Panc1 (cell line): ENCODE measurements around the gene CORO2A.

ENCODE experiments used
- TCF7L2 ChIP-seq: IDR thresholded peaks from 2 replicates; pipeline ENCODE4 v1.6.1; 2011; ENCODE audit warnings: mild to moderate bottlenecking, low read depth, low read length, inconsistent platforms
- TF ChIP-seq, protein P1 (sequence below): fragments of 450-650 bp; IDR thresholded peaks from 2 replicates; pipeline ENCODE4 v1.5.1; 2017; ENCODE audit warnings: mild to moderate bottlenecking

GRCh38 chr9:98083566-98084183 lies 108.8 kb downstream of the CORO2A start:
- TF ChIP-seq TCF7L2, result no peak
- TF ChIP-seq, protein P1, sequence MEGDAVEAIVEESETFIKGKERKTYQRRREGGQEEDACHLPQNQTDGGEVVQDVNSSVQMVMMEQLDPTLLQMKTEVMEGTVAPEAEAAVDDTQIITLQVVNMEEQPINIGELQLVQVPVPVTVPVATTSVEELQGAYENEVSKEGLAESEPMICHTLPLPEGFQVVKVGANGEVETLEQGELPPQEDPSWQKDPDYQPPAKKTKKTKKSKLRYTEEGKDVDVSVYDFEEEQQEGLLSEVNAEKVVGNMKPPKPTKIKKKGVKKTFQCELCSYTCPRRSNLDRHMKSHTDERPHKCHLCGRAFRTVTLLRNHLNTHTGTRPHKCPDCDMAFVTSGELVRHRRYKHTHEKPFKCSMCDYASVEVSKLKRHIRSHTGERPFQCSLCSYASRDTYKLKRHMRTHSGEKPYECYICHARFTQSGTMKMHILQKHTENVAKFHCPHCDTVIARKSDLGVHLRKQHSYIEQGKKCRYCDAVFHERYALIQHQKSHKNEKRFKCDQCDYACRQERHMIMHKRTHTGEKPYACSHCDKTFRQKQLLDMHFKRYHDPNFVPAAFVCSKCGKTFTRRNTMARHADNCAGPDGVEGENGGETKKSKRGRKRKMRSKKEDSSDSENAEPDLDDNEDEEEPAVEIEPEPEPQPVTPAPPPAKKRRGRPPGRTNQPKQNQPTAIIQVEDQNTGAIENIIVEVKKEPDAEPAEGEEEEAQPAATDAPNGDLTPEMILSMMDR, result no peak
